ENCODE data around the gene URAD.

Gene URAD

DNA sequence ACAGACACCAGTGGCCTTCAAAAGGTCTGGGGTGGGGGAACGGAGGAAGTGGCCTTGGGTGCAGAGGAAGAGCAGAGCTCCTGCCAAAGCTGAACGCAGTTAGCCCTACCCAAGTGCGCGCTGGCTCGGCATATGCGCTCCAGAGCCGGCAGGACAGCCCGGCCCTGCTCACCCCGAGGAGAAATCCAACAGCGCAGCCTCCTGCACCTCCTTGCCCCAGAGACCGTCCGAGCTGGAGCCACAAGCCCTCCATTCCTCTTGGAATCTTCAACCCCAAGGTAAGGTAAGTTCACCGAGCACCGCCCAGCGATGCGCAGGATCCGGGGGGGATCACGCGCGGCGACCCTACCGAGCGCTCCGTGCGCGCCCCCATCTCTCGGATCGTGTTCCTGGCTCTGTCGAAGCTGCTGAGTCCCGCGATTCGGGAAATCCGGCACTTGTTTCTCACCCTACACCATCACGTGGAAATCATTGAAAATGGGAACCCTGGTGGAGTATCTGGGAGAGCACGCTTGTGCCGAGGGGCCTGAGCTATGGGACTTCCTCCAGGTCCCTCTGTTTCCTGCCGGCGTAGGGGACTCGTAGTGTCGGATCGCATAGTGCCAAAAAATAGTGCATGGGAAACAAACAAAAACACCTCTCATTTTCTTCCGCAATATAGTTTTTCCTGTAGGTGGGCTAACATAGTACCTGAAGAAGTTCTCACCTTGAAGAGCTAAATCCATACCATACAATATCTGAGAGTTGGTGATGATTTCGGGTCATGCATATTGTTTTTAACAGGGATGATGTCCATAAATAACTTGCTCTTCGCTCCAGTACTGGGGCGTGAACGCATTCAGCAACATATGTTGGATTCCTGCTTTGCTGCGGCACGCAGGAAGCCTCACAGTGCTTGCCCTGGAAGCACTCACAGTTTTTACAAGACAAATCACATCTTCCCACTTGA is 59.4 kb downstream of the URAD start:
- TF ChIP-seq, protein P1, sequence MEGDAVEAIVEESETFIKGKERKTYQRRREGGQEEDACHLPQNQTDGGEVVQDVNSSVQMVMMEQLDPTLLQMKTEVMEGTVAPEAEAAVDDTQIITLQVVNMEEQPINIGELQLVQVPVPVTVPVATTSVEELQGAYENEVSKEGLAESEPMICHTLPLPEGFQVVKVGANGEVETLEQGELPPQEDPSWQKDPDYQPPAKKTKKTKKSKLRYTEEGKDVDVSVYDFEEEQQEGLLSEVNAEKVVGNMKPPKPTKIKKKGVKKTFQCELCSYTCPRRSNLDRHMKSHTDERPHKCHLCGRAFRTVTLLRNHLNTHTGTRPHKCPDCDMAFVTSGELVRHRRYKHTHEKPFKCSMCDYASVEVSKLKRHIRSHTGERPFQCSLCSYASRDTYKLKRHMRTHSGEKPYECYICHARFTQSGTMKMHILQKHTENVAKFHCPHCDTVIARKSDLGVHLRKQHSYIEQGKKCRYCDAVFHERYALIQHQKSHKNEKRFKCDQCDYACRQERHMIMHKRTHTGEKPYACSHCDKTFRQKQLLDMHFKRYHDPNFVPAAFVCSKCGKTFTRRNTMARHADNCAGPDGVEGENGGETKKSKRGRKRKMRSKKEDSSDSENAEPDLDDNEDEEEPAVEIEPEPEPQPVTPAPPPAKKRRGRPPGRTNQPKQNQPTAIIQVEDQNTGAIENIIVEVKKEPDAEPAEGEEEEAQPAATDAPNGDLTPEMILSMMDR (IDR thresholded peaks at IDR 0.05; ENCODE audit: insufficient read depth, missing control alignments): no peak
- DNase-seq (ENCODE audit: insufficient read length, low spot score) (no peak), FAIRE-seq (no peak)

DNA sequence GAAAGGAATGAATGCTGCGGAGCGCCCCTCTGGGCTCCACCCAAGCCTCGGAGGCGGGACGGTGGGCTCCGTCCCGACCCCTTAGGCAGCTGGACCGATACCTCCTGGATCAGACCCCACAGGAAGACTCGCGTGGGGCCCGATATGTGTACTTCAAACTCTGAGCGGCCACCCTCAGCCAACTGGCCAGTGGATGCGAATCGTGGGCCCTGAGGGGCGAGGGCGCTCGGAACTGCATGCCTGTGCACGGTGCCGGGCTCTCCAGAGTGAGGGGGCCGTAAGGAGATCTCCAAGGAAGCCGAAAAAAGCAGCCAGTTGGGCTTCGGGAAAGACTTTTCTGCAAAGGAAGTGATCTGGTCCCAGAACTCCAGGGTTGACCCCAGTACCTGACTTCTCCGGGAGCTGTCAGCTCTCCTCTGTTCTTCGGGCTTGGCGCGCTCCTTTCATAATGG is 60.1 kb downstream of the URAD start:
- FAIRE-seq (no peak), DNase-seq (ENCODE audit: insufficient read length, low spot score) (no peak)
- TF ChIP-seq, protein P1 (IDR thresholded peaks at IDR 0.05; ENCODE audit: insufficient read depth, missing control alignments): no peak
